Activated CD8-positive, alpha-beta memory T cell treated with anti-CD3 and anti-CD28 coated beads for 24 hours (primary cell): Measurements from ENCODE around the gene RCBTB1.
"Not testable (repeated sequence)": the region's sequence is repeated elsewhere in the genome, so short reads cannot be mapped to it uniquely, and the experiment has no call there.

Experiments used
- DNase-seq: peaks from one replicate; pipeline ENCODE4 v3.0.0-alpha.2; 2020

The RCBTB1 gene

DNA sequence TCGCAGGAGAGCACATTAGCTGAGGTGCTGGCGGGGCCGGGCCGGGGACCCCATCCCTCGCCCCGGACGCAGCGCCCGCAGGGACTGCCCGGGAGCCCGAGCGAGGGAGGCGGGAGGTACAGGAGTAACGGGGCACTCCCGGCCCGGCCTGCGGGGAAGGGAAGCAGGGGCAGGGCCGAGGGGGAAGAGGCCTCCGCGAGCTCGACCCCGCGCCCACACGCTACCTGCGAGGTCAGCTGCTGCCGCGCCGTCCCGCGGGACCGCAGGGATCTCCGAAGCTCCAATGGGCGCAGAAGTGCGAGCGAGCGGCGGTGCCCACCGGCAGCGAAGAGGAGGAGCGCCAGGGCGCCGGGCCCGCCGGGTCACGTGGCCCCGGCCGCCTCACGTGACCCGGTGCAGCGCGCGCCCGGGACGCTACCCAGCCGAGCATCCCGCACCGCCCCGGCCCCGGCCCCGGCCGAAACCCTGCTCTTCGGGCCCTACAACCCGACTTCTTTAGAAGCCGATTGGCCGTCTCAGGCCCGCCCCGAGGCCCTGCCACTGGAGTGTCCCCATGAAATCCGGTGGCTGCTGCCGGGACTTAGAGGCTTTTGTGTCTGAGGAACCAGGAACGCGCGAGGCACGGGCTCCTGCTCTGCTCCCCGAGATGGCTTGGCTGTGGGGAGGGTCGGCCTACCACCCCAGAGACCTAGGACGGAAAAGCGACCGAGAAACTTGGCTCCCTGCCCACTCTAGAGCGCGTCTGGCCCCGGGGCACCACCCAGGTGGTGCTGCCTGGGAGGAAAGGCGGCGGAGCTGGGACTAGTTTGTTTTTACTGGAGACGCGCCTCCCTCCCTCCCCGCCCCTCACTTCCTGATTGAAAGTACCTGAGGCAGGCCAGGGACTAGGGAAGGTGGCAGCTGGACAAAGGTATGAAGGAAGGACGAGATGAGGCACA lies at the start of gene RCBTB1:
RCBTB1 (minus strand) TSS at position 339 of the 938 bp plus-strand sequence. CDS start 18,279 bp downstream, outside the sequence.
- DNase-seq = peak; percentile 88

DNA sequence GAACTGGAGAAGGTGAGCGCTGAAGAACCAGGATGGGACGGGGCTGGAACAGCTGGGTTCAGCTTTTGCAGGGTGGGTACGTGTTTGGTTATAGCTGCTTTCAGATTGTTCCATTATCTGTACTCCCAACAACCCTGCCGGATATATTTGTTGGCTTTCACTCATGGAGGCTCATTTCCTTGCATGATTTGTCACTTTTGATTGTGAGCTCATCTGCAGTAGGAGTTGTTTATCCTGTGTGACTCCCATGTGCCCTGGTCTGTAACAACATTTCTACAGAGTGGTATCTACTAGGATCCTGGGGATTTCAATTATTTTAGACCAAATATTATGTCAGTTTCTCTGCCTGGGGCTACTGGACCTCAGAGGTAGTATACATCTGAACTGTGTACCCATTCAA lies 48.4 kb upstream of the RCBTB1 start:
- no peak for DNase-seq

DNA sequence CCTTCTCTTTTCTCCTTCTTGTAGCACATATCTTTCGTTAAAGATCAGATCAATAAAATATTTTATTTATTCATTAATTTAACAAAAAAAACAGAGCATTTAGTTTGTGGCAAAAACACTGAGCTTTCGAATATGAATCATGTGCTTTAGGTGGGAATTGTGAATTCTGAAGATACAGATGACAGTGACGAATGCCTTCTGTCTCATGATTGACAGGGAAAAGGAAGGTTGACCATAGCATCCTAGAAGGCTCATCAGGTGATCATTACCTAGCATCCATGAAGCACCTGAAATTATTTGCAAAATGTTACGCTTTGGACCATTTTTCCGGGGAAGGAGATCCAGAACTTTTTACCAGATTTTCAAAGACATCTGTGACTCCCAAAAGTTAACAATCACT lies 46.8 kb upstream of the RCBTB1 start:
- no peak for DNase-seq

DNA sequence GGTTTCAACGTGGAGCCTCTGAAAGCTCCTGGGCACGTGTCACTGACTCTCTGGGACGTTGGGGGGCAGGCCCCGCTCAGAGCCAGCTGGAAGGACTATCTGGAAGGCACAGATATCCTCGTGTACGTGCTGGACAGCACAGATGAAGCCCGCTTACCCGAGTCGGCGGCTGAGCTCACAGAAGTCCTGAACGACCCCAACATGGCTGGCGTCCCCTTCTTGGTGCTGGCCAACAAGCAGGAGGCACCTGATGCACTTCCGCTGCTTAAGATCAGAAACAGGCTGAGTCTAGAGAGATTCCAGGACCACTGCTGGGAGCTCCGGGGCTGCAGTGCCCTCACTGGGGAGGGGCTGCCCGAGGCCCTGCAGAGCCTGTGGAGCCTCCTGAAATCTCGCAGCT lies 45.2 kb upstream of the RCBTB1 start:
- DNase-seq = no peak

DNA sequence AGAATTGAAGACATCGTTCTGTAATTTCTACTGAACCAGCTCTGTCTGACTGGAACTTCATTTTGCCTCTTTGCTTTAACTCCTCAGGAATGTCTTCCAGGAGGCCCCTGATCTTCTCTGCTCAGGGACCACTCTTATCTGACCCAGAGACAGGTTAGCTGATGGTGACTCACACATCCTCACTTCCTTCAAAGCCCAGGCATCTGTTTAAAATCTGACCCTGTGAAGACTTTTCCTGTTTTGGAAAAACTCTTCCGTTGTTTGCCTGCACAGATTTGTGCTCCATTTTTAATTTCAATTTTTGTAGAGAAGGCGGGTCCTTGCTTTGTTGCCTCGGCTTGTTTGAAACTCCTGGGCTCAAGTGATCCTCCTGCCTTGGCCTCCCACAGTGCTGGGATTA lies 44.6 kb upstream of the RCBTB1 start:
- DNase-seq = no peak

DNA sequence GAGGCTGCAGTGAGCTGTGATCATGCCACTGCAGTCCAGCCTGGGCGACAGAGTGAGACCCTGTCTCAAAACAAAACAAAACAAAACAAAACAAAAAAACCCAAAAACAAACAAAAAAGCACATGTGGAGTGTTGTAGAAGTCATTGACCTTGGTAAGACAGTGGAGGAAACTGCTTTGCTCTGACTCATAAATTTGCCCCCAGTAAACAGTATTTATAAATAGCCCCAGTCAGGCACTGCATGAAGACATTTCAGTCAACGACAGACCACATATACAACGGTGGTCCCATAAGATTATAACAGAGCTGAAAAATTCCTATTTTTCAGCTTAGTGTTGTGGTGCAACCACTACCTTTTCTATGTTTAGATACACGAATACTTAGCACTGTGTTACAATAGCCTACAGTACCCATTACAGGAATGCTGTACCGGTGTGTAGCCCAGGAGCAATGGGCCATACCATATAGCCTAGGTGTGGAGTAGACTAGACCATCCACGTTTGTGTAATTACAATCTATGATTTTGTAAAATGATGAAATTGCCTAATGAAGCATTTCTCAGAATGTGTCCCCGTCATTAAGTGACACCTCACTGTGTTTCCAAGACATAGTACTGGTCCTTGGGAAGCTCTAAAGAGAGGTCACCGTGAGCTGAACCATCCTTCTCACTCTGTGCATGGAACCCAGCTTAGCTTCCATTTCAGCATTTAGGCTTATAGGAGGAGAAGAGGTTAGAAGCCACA lies 44.0 kb upstream of the RCBTB1 start:
- no peak for DNase-seq

DNA sequence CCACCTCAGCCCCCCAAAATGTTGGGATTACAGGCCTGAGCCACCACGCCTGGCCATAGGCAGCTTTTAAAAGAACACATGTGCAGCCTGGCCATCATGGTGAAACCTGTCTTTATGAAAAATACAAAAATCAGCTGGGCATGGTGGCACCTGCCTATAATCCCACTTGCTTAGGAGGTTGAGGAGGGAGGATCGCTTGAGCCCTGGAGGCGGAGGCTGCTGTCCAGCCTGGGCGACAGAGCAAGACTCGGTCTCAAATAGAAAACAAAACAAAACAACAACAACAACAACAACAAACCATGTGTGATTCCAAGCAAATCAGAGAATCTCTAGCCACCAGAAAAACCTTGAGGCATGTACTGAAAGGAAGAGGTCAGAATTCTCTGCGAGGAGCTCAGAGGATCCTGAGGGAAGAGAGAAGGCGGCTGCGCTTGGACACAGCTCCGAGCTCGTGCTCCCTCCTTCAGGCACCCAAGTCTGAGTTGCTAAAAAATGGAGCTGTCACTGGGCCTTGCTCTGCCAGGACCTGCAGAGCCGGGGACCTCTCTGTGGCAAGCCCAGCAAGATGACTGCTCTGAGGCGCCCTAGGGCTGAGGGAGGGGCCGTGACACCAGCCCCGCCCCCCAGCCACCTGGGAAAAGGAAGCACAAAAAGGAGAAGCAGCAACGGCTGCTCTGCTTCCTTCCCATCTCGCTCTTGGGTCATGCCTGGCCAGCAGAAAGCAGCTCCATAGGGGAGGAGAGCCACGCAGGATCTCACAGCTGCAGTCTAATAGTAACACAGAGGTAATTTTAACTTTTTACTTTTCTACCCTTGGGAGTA lies 42.7 kb upstream of the RCBTB1 start, which contains the start of gene ARL11:
ARL11 (plus strand) TSS at position 677 of the 822 bp plus-strand sequence. CDS start 1,941 bp downstream, outside the sequence.
- DNase-seq = peak; percentile 77

DNA sequence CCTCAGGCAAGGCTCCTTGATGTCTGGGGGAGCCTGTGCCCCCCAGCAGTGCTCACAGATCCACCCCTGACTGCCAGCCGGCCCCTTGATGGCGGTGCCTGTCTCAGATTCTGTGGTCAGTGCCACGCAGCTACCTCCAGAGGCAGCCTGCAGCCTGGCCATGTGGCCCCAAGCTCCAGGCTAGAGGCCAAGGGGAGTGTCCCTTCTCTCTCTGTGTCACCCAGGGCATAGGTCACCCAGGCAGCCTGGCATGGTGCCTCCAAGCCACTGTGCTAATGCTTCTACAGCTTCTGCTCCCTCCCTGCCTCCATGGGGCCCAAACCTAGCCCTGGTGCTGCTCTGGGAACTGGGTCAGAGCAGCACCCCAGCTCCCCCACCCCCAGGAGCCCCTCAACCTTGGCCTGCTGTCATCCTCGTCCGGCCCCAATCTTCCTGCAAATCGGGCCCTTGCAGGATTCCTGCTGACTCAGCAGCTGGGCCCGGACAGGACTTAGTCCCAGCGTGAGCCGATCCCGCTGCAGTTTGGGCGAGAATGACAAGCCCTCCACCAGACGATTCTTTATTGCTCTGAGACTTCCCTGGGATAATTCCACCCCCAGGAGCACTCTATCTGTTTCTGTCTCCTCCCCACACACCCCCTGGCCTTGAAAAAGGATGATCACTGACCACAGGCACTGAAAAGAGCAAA lies 40.2 kb upstream of the RCBTB1 start:
- no peak for DNase-seq

DNA sequence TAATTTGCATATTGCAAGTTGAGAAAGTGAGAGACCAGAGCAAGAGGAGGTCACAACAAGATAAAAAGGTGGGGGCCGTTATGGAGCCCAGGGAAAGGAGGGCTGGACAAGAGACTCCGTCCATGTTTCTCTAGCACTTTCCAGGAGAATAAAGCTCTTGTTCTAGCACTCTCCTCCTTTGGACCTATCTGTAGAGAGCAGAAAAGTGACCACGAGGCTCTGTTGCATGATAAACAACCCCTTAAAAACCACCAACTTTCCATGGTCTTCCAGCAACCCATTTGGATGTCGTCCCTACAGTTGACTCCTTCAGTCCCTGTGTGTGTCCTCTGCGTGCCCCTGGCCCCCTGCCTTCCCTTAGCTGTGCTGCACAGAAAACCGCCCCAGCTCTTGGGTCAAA lies 38.9 kb upstream of the RCBTB1 start:
- no peak for DNase-seq

DNA sequence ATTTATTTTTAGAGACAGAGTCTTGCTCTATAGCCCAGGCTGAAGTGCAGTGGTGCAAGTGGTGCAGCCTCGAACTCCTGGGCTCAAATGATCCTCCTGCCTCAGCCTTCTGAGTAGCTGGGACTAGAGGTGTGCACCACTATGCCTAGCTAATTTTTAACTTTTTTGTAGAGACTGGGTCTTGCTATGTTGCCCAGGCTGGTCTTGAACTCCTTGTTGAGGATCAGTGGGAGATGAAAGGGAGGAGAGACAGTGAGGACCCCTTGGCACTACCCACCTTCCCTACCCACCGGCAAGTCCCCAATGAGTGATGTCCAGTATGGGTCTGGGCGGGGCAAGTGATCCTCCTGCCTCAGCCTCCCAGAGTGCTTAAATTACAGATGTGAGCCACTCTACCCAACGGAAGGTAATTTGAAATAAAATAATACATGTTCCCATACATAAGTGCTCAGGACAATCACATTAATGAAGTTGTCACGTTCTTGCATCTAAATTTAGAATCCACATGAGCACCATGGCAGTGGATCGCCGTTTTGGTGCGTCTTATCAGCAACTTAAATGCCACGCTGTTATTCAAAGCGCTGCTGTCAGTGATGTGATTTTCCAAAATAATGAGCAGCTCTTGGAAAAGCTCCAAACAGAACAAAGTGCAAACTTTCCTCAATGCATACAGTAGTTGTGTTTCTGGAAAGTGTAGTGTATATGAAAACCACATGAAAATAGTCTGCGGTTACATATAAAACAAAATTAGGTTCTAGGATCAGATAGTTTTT lies 37.0 kb upstream of the RCBTB1 start:
- no peak for DNase-seq

DNA sequence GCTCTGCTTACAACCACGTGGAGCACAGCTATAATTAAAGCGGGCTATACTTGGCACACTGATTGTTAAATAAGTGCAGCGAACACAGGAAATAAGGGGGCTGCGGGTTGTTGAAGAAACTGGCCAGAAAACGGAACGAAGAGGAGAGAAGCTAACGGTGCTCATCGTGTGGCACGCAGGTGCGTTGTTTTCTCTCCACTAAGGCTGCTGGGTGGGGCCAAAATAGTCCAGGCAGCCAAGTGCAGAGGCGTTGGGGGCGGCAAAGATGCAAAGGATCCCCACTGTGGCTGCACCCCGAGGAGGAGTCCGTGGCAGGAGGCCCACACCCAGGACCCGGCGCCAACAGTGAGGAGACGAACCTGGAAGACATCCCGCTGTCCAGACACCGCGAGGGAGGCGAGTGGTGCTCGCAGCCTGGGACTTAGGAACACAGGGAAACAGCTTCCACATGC lies 34.8 kb upstream of the RCBTB1 start:
- peak; percentile 60 for DNase-seq

DNA sequence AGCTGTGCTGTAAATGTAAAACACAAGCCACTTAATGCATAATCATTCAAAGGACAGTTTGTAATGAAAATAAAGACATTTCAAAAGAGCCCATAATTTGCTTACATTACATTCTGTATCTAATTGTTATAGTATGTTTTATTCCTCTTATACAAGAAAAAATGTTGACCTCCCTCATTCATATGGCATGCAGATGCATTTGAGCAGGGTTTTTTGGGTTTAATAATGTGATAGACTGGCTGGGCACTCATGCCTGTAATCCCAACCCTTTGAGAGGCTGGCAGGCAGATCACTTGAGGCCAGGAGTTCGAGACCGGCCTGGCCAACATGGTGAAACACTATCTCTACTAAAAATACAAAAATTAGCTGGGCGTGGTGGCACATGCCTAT lies 31.3 kb upstream of the RCBTB1 start:
- no peak for DNase-seq

DNA sequence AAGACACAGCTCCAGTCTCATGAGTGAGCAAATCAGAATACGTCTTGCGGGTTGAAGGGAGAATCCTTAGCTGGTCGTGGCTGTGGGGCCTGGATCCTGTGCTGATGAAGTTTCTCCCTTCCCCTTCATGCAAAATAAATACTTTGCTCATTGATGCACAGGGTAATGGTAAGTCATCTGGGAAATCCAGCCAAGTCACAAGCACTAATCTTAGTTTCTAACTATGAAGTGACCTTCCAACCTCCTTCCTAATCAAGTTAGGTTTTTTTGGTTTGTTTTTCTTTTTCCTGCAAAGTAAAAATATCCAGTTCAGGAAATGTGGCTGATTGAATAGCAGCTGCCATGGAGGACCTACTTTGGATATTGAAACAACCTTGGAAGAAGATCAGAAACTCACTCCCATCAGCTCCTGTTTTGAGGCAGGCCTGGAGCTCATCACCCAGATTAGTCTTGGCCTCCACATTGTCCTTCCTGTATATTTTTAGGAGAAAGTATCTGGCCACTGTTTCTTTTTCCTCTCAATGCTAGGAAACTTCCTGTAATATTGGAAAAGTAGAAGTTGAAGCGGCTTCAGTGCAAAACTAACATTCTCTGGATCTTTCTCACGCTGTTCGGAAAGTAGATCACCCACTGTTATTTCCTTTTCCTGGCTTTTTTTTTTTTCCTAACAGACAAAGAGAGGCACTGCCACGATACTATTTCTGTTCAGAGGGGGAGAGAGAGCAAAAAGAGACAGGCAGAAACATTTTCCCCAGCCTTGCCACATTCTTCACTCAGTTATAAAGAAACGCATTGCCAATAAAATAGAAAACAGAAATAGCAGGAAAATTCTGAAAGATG lies 30.7 kb upstream of the RCBTB1 start:
- no peak for DNase-seq

DNA sequence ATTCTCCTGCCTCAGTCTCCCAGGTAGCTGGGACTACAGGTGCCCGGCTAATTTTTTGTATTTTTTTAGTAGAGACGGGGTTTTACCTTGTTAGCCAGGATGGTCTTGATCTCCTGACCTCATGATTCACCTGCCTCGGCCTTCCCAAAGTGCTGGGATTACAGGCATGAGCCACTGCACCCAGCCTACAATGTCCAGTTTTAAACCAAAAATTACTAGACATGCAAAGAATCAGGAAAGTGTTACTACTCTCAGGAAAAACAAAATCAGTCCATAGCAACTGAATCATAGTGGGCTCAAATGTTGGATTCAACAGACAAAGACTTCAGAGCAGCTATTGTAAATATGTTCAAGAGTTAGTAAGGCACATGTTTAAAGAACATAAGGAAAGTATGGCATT lies 26.7 kb upstream of the RCBTB1 start:
- not testable (repeated sequence) for DNase-seq

DNA sequence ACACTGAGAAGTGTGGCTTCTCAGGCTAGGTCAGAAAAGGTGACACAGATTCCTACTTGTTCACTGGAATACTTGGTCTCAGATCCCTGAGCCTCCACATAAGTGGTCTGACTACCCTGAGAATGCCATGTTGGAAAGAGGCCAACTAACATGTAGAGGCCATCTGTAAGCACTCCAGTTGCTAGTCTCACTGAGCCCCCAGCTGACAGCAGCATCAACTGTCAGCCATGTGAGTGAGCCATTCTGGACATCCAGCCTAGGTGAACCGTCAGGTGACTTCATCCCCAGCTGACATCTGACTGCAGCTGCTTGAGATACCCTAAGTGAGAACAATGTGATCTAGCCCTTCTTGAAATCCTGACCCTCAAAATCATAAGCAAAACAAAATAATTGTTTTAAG lies 24.8 kb upstream of the RCBTB1 start:
- no peak for DNase-seq

DNA sequence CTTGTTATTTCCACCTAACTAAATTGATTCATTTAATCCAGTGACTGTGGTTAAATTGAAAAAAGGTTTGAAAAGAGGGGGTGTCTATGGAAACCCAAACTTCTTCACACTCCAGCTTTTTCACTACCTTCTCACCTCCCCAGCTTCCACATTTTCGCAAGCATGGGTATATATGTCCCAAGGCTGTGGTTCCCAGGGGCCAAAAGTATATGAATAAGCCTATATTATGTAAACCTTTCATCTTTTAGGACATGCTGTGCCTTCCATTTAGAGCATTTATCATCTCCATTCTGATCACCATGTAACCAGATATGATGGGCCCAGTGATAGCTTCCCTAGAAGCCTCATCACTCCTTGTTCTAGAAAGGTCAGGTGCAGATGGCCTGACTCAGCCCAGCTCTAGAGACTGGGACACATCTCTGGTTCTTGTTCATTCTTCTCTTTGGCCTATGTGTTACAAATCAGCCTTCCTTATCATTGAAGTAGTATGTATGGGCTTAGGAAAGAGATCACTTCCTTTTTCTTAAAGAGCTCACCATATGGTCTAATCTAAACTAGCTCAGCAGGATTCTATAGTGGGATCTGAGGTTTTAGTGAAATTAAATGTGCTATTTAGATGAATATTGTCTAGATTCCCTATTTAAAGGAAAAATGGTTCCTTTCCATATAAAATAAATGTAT lies 23.4 kb upstream of the RCBTB1 start:
- no peak for DNase-seq

DNA sequence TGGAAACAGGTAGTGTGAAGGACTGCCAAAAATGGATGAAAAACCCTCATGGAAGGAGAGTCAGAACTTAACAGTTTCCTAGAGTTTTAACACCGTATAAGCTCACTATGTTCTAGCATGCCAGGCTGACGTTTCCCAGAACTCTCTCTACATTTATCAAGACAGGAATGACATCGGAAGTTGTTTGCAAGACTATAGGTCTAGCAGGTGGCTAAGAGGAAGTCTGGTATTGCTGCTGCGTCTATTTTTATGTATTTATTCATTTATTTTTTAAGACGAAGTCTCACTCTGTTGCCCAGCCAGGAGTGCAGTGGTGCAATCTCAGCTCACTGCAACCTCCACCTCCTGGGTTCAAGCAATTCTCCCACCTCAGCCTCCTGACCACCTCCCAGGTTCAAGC lies 22.4 kb upstream of the RCBTB1 start:
- no peak for DNase-seq

DNA sequence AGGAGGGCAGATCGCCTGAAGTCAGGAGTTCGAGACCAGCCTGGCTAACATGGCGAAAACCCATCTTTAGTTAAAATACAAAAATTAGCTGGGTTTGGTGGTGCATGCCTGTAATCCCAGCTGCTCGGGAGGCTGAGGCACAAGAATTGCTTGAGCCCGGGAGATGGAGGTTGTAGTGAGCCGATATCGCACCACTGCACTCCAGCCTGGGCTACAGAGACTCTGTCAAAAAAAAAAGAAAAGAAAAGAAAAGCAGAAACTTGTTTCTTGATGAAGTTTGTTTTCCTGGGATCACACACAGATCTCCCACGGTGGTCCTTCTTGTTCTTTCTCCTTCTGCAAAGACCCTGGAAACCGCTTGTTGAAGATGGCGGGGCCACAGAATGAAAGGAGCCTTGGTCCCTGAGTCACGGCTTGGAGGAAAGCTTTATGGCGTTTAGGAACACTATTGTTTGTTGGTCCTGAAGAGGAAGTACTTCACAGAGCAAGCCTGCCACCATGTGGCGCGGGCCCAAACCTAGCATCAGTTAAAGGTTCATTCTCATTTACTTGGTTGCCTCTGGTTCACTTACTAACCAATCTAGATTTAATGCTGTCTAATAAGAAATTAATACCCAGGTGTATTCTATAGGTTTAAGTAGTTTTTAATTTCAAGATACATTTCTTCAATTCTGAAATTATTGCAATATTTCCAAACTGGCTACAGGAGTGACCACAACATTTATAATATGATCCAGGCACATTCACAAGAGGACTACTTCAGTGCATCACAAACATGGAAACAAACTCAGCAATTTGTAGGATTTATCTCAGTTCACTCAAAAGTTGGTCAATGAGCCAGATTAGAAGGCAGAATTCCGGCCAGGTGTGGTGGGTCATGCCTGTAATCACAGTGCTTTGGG lies 21.6 kb upstream of the RCBTB1 start:
- DNase-seq = peak; percentile 88

DNA sequence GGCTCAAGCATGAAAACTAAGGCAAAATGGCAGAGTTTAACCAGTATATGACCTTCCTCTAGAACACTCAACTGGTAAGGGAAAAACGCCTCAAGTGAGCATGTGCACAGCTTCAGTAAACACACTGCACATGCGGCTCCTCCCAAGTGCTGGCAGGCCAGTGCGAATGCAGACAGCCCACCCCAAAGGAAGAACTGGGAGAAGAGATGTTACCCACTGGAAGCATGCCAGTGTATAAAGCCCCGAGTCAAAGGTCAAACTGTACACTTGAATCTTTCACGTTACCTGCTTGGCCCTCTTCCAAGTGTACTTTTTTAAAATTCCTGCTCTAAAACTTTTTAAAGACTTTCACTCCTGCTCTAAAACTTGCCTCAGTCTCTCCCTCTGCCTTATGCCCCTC lies 19.2 kb upstream of the RCBTB1 start:
- DNase-seq = no peak
